B cell (primary cell): ENCODE results near the gene UACA.

ENCODE experiments used
- CTCF ChIP-seq: fragments of 200-600 bp; IDR thresholded peaks from one replicate; pipeline ENCODE4 v1.8.0; 2022; ENCODE audit warnings: antibody characterized with exemption, mild to moderate bottlenecking
- EZH2 ChIP-seq: IDR thresholded peaks from 2 replicates; pipeline ENCODE4 v1.6.1; 2012; ENCODE audit warnings: borderline replicate concordance, low read depth, mild to moderate bottlenecking, moderate library complexity, low read length; ENCODE audit not compliant: insufficient read depth, poor library complexity, severe bottlenecking

DNA sequence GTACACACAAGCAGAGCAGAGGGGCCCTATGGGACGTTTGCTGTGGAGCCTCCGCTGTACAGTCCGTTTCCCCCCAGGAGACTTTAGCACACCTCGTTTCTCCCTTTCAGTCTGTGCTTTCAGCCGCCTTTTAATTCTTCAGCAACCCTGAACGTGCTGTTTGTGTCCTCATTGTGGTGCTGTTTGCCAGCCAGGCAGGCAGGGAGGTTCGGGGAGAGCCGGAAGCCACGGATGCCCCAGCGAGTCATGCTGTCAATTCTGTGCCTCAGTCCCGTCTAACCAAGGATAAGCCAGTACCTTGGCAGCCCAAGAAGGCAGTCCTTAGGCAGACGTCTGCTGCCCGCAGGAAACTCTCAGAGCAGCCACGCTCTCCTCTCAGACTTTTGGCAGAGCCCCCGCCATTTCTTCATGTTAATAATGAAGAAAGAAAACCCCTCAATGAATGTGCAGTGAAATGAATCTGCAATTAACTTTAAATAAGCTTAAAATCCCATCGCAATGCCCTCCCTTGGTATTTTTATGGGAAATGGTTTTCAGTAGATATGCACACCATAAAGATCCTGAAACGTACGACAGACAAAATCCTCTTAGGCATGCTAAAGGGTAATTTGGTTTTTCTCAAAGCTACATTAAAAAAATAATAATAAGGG lies 158.6 kb downstream of the UACA start:
- TF ChIP-seq CTCF (no peak), EZH2 (no peak)
